Lung (tissue), 12 donors: ENCODE measurements around the gene C7. TPM values are rescaled to one million over a fixed set of nuclear protein-coding genes. Genes with fewer than 3 reads are reported as not detected.

Experiments used
- ATAC-seq: fragments of 200-7000 bp; cut with Tn5 transposase; one replicate; pipeline ENCODE4 v1.9.1; 2020; ENCODE audit warnings: moderate number of reproducible peaks; ENCODE audit not compliant: insufficient read depth, low FRiP score
- DNase-seq, 3 donors: peaks; one replicate each; pipeline ENCODE4 v3.0.0-alpha.2; 2013 to 2017
- H3K27ac ChIP-seq, 2 donors: one replicate each; pipeline ENCODE4 v1.5.1; 2013; ENCODE audit warnings: mild to moderate bottlenecking in 2 of 2, moderate library complexity in 2 of 2, control low read depth in 1 of 2, inconsistent platforms in 1 of 2, low read depth in 1 of 2, low read length in 1 of 2
- H3K27me3 ChIP-seq, 3 donors: one replicate each; pipeline ENCODE4 v1.5.1; 2013; ENCODE audit warnings: low read length in 2 of 3; ENCODE audit not compliant: control insufficient read depth in 3 of 3, insufficient read depth in 3 of 3
- H3K36me3 ChIP-seq, 4 donors: one replicate each; pipeline ENCODE4 v1.5.1; 2013; ENCODE audit warnings: low read length in 4 of 4, mild to moderate bottlenecking in 1 of 4, moderate library complexity in 1 of 4; ENCODE audit not compliant: control insufficient read depth in 4 of 4, insufficient read depth in 4 of 4
- H3K4me1 ChIP-seq, 5 donors: one replicate each; pipeline ENCODE4 v1.5.1; 2013; ENCODE audit warnings: low read length in 5 of 5, mild to moderate bottlenecking in 2 of 5, moderate library complexity in 1 of 5; ENCODE audit not compliant: control insufficient read depth in 5 of 5, insufficient read depth in 5 of 5
- H3K4me3 ChIP-seq: one replicate; pipeline ENCODE4 v1.5.1; 2013; ENCODE audit warnings: mild to moderate bottlenecking, control low read depth, moderate library complexity
- H3K9ac ChIP-seq, 2 donors: one replicate each; pipeline ENCODE4 v1.5.1; 2013; ENCODE audit warnings: low read length in 2 of 2, control low read depth in 1 of 2; ENCODE audit not compliant: insufficient read depth in 1 of 2
- H3K9me3 ChIP-seq, 4 donors: one replicate each; pipeline ENCODE4 v1.5.1; 2013; ENCODE audit warnings: low read length in 3 of 4, mild to moderate bottlenecking in 1 of 4, moderate library complexity in 1 of 4; ENCODE audit not compliant: control insufficient read depth in 4 of 4, insufficient read depth in 3 of 4
- WGBS, 2 donors: extraction: QIAGEN DNeasy Blood & Tissue Kit; methylation state at CpG; one replicate each; pipeline ENCODE4 v1.1.7; 2013; 5-methylcytosine and 5-hydroxymethylcytosine counted together
- polyA plus RNA-seq, 2 donors: library from polyadenylated mRNA; stranded (reverse); fragments of 200-250 nt; gene quantifications; one replicate each; pipeline ENCODE4 v1.2.1, GENCODE V29; 2013
- total RNA-seq, 2 donors: library from RNA; depleted of rRNA in 1 of 2; stranded (reverse); fragments of >200 nt in 1 of 2; gene quantifications; one replicate each; pipeline ENCODE4 v1.2.1, GENCODE V29; 2014 to 2021
- TF ChIP-seq, protein P1 (sequence below): IDR thresholded peaks from 2 replicates; pipeline ENCODE4 v1.5.1; 2012; ENCODE audit warnings: mild to moderate bottlenecking; ENCODE audit errors: control extremely low read depth, extremely low read depth
- donor health status: control.
- donor health status: control.
- donor health status: Bipolar disorder and iron deficiency.
- donor health status: healthy.
- donor health status: DM: yes; HTN: yes; CAD: no.

C7 gene
- total and polyA plus RNA-seq, 4 donors: 46.2 to 763 (median 120) TPM

DNA sequence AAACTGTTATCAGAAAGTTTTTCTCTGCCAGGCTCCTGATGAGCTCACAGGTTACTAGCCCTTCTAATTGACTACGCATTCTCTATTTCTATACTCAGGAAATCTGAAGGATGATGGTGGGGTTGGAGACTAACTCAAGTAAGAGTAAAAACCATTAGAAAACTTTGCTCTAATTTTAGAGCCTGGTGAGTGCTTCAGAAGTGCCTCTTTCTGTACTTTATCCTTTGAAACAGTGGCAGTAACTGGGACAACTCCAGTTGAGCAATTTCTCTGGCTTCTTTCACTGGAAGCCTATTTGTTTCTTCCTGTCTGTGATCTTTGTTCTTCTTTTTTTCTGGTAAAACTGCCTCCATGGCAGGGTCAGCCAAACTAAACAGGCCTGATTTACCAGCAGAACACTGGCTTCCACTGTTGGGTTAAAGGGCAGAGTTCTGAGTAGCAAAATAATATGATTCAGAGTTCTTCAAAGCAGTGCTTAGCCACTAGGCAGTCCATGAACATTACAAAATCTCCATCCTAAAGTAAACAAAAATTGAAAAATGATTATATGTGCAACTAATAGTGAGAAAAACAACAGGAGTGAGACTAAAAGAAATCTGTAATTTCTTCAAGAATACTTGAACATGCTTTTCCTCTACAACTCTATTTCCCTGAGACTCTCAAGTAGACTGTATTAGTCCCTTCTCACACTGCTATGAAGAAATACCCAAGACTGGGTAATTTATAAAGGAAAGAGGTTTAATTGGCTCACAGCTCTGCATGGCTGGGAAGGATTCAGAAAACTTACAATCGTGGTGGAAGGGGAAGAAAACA is 82.1 kb downstream of the C7 start:
- DNase-seq (peak; percentile 85 to 98 (median 97)), ATAC-seq (peak; percentile 91)
- TF ChIP-seq, protein P1, sequence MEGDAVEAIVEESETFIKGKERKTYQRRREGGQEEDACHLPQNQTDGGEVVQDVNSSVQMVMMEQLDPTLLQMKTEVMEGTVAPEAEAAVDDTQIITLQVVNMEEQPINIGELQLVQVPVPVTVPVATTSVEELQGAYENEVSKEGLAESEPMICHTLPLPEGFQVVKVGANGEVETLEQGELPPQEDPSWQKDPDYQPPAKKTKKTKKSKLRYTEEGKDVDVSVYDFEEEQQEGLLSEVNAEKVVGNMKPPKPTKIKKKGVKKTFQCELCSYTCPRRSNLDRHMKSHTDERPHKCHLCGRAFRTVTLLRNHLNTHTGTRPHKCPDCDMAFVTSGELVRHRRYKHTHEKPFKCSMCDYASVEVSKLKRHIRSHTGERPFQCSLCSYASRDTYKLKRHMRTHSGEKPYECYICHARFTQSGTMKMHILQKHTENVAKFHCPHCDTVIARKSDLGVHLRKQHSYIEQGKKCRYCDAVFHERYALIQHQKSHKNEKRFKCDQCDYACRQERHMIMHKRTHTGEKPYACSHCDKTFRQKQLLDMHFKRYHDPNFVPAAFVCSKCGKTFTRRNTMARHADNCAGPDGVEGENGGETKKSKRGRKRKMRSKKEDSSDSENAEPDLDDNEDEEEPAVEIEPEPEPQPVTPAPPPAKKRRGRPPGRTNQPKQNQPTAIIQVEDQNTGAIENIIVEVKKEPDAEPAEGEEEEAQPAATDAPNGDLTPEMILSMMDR: no peak
- WGBS, 2 donors: 15 to 42% methylated on average over 2 of the region's 2 CpGs
- Histone ChIP-seq H3K27ac (peak overlapping the region in 1 of 2 donors; percentile 69), H3K9ac (no peak overlapping the region), H3K4me1 (peaks cover 0 to 26% (median 1%) of the 10 kb centered on the region in 5 donors), H3K36me3 (no peaks in the 10 kb centered on the region), H3K4me3 (no peak overlapping the region), H3K27me3 (no peaks in the 10 kb centered on the region), H3K9me3 (no peaks in the 10 kb centered on the region)

DNA sequence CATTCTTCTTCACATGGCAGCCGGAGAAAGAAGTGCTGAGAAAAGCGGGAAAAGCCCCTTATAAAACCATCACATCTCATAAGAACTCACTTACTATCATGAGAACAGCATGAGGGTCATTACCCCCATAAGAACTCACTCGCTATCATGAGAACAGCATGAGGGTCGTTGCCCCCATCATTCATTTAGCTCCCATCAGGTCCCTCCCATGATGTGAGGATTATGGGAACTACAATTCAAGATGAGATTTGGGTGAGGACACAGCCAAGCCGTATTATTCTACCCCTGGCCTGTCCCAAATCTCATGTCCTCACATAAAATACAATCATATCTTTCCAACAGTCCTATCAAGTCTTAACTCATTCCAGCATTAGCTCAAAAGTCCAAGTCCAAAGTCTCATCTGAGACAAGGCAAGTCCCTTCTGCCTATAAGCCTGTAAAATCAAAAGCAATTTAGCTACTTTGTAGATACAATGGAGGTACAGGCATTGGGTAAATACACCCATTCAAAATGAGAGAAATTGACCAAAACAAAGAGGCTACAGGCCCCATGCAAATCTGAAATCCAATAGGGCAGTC is 82.8 kb downstream of the C7 start:
- 66 to 71% methylated on average over 5 of the region's 5 CpGs for WGBS, 2 donors
- Histone ChIP-seq H3K4me1 (peaks cover 0 to 26% (median 1%) of the 10 kb centered on the region in 5 donors), H3K9me3 (no peaks in the 10 kb centered on the region), H3K4me3 (no peak overlapping the region), H3K27ac (peak overlapping the region; percentile 45 to 48), H3K9ac (no peak overlapping the region), H3K27me3 (no peaks in the 10 kb centered on the region), H3K36me3 (no peaks in the 10 kb centered on the region)
- no peak for ATAC-seq
- TF ChIP-seq, protein P1: no peak
- DNase-seq: no peak

DNA sequence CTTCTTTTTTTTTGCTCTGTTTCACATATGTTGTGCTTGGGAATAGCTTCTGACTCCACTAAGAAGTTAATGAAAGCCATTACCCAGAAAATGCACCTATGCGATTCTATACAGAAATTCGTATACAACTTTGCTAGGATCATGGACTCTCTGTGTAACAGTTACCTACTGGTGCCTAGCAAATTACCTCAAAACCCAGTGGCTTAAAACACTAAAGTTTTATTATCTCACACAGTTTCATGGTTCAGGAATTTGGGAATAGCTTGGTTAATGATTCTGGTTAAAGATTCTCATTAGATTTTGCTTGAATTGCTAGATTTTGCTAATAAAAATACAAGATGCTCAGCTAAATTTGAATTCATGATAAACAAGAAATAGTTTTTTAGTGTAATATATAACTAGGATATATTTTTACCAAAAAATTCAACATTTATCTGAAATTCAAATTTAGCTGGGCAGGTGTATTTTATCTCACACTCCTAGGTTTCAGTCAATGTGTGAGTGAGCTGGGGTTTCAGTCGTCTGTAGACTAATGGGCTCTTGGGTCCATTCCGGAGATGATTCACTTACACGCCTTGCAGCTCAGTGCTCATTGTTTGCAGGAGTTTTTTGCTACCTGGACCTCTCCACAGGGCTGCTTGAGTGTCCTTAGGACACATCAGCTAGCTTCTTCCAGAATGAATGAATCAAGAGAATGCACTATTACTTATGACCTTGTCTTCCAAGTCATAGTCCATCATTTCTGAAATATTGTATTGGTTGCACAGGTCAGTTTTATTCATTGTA is 86.7 kb downstream of the C7 start:
- no peak overlapping the region for H3K27ac ChIP-seq

More for the DNA sequence above, 86.7 kb downstream of the C7 start:
- no peaks in the 10 kb centered on the region for H3K9me3 ChIP-seq
- H3K9ac ChIP-seq: no peak overlapping the region
- peaks cover 0 to 3% (median 0%) of the 10 kb centered on the region in 4 donors for H3K36me3 ChIP-seq
- 94 to 96% methylated on average over 5 of the region's 5 CpGs for WGBS, 2 donors
- peaks cover 0 to 20% (median 3%) of the 10 kb centered on the region in 5 donors for H3K4me1 ChIP-seq
- DNase-seq (no peak), ATAC-seq (no peak)
- no peaks in the 10 kb centered on the region for H3K27me3 ChIP-seq
- H3K4me3 ChIP-seq: no peak overlapping the region
- TF ChIP-seq, protein P1: no peak
